HG02759 (cell line): Measurements from ENCODE around the gene ADAMTS6.
"Not testable (repeated sequence)": the region's sequence is repeated elsewhere in the genome, so short reads cannot be mapped to it uniquely, and the experiment has no call there.

Experiments
- ATAC-seq: cut with Tn5 transposase; IDR thresholded peaks from one replicate; pipeline ENCODE4 v1.9.1; 2021; ENCODE audit warnings: mild to moderate bottlenecking, moderate library complexity; ENCODE audit not compliant: unreplicated experiment

The ADAMTS6 gene

GRCh38 chr5:65382582-65382981 lies 99.1 kb downstream of the ADAMTS6 start:
- ATAC-seq = no peak

GRCh38 chr5:65370505-65370904 lies 111.2 kb downstream of the ADAMTS6 start:
- ATAC-seq = not testable (repeated sequence)

GRCh38 chr5:65366655-65367054 lies 115.1 kb downstream of the ADAMTS6 start:
- ATAC-seq = no peak

GRCh38 chr5:65364907-65365306 lies 116.8 kb downstream of the ADAMTS6 start:
- no peak for ATAC-seq

- ATAC-seq = no peak
Observed at GRCh38 chr5:65363499-65363898, 118.2 kb downstream of the ADAMTS6 start.

GRCh38 chr5:65359981-65360380 lies 121.7 kb downstream of the ADAMTS6 start:
- ATAC-seq = no peak

GRCh38 chr5:65359569-65359968 lies 122.2 kb downstream of the ADAMTS6 start:
- ATAC-seq = no peak

- ATAC-seq = no peak
Observed at GRCh38 chr5:65356274-65356673, 125.4 kb downstream of the ADAMTS6 start.

GRCh38 chr5:65355301-65355700 lies 126.4 kb downstream of the ADAMTS6 start:
- no peak for ATAC-seq

GRCh38 chr5:65341835-65342234 lies 139.9 kb downstream of the ADAMTS6 start:
- ATAC-seq = no peak

- no peak for ATAC-seq
Observed at GRCh38 chr5:65338606-65339151, 143.0 kb downstream of the ADAMTS6 start.

GRCh38 chr5:65334077-65334476 lies 147.6 kb downstream of the ADAMTS6 start:
- ATAC-seq = no peak

- ATAC-seq = no peak
Observed at GRCh38 chr5:65332591-65332990, 149.1 kb downstream of the ADAMTS6 start.

- ATAC-seq = no peak
Observed at GRCh38 chr5:65329266-65329665, 152.5 kb downstream of the ADAMTS6 start.

- no peak for ATAC-seq
Observed at GRCh38 chr5:65327582-65327981, 154.1 kb downstream of the ADAMTS6 start.

GRCh38 chr5:65326922-65327321 lies 154.8 kb downstream of the ADAMTS6 start:
- ATAC-seq = no peak

GRCh38 chr5:65324226-65324625 lies 157.5 kb downstream of the ADAMTS6 start:
- ATAC-seq = no peak

- not testable (repeated sequence) for ATAC-seq
Observed at GRCh38 chr5:65320704-65321103, 161.0 kb downstream of the ADAMTS6 start.

- no peak for ATAC-seq
Observed at GRCh38 chr5:65320250-65320649, 161.5 kb downstream of the ADAMTS6 start.

- no peak for ATAC-seq
Observed at GRCh38 chr5:65307931-65308330, 173.8 kb downstream of the ADAMTS6 start.

GRCh38 chr5:65307088-65307487 lies 174.6 kb downstream of the ADAMTS6 start:
- ATAC-seq = no peak

GRCh38 chr5:65305913-65306312 lies 175.8 kb downstream of the ADAMTS6 start:
- no peak for ATAC-seq

- no peak for ATAC-seq
Observed at GRCh38 chr5:65299861-65300260, 181.9 kb downstream of the ADAMTS6 start.
